GM11168 (cell line): Measurements from ENCODE around the gene MGARP.

ENCODE experiments used
- in situ Hi-C: fragments of 300-500 bp; cut with MboI; formaldehyde crosslinking; loops from one replicate; pipeline ENCODE4 v1.12.0; 2022; ENCODE audit warnings: low sequenced_read_pairs; ENCODE audit not compliant: unreplicated experiment

The MGARP gene

DNA sequence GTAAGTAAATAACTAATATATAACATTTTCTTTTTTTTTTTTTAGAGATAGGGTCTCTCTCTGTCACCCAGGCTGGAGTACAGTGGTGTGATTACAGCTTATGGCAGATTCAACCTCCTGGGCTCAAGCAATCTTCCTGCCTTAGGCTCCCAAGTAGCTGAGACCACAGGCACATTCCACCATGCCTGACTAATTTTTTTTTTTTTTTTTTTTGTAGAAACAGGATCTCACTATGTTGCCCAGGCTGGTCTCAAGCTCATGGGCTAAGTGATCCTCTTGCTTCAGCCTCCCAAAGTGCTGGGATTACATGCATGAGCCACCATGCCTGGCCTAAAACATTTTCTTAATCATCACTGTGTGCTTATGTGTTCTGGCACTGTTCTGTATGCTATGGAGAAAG lies 32.8 kb downstream of the MGARP start:
- in situ Hi-C loops = no loop called here

DNA sequence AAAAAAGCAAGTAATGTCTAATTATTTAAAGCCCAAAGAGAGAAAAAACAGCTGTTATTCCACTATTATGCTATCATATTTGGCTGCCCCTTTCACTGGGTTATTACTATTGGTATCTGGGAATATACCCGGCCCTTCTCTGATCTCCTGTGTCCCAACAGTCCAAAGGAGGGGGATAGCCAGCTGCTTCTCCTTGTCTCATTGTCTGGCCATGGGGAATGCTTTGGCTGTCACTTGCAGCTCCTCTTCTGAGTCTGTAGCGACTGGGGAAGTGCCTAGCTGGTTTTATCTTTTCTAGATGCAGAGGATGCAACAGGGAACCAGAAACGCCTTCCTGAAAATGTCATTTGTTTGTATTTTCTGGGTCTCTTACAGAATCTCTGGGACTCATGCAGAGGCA lies 33.9 kb downstream of the MGARP start:
- in situ Hi-C loops = no loop called here

DNA sequence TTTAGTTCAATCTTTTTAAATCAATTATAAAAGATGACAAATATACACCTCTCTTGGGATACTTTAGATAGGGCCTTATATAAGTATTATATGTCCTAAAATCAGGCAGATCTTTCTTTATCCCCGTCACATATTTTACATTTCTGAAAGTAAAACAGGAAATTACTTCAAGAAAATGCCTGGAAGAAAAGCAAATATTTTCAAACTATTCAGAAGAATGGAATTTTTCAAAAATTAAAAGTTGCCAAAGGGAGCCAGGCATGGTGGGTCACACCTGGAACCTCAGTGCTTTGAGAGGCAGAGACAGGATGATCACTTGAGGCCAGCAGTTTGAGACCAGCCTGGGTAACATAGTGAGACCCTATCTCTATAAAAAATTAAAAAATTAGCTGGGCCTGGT lies 34.4 kb downstream of the MGARP start:
- in situ Hi-C loops = no loop called here

DNA sequence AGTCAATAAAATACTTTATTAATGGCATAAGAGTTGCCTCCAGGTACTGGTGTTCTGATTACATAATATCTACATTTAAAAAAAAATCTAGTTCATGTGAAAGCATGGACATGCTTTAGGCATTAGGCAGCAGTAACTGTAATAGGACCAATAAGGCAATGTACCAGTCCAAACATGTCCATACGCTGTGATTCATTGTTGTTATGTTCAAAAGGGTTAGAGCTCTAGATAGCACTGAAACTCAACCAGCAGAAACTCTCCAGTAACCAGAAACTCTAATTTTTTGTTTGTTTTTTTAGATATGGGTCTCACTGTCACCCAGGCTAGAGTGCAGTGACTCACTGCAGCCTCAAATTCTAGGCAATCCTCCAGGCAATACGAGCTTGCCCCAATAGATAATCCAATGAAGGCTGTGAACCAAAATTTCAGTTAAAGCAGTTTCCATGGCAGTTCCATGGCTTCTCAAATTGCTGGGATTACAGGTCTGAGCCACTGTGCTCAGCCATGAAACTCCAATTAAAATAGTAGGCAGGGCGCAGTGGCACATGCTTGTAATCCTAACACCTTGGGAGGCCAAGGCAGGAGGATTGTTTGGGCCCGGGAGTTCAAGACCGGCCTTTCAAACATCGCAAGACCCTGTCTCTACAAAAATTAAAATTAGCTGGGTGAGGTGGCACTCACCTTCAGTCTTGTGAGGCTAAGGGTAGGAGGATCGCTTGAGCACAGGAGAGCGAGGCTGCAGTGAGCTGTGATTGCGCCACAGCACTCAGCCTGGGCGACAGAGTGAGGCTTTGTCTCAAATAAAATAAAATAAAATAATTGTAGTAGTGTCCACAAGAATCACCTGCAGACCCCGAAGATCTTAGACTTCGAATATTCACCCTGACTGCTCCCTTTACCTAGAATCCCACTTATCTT lies 36.3 kb downstream of the MGARP start:
- in situ Hi-C loops = no loop called here

- in situ Hi-C loops = no loop called here
Observed at GRCh38 chr4:139242511-139243051, 37.4 kb downstream of the MGARP start.

GRCh38 chr4:139241784-139242151 lies 38.3 kb downstream of the MGARP start:
- in situ Hi-C loops = no loop called here

- in situ Hi-C loops = no loop called here
Observed at GRCh38 chr4:139241086-139241783, 38.8 kb downstream of the MGARP start.

DNA sequence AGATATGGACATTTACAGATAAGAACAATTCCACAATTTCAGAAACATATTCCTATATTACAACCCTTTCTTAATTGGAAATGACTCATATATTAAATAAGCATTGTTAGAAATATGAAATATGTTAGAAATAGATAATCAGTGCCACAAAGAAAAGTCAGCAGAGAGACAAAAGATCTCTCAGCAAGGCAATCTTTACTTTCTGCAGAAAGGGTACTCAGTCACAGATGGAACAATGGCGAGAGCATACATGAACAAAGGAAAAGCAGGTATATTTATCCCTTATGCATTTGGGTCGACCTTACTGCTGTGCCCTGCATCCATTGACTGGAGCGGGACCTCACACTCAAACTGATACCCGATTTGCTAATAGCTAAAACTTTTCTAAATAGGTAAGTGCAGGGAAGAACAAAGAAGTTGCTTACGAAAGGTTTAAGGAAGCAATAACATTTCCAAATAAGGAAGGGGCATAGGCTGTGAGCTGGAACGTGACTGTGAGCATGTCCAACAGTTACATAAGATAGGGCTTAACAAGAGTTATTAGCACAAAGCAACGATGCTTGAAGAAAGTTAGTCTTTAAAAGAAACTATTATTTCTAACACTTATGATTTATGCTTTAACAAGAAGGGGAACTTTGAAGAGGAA lies 40.8 kb downstream of the MGARP start:
- in situ Hi-C loops = no loop called here

GRCh38 chr4:139234253-139234652 lies 45.8 kb downstream of the MGARP start:
- in situ Hi-C loops = no loop called here

DNA sequence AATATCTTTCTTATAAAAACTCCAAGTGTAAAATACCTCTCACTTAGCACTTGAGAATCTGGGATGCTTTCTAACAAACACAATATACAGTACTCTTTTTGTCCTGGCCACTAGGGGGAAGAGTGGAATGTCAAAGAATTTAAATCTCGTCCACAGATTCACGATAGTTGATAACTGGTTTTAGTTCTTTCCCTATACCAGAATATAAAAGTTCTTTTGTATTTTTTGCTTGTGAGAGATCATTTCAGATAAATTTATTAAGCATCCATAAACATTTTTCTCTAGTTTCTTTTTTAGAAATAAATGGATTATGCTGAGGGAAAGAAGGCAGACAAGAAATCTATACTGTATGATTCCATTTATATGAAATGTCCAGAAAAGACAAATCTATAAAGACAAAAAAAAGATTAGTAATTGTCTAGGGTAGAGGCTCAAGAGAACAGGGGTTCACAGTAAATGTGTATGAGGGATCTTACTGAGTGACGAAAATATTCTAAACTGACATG lies 50.4 kb downstream of the MGARP start:
- in situ Hi-C loops = loop anchor here (5.0 kb wide), 1 partner anchor 58 kb away; no protein-coding TSS in a partner anchor

DNA sequence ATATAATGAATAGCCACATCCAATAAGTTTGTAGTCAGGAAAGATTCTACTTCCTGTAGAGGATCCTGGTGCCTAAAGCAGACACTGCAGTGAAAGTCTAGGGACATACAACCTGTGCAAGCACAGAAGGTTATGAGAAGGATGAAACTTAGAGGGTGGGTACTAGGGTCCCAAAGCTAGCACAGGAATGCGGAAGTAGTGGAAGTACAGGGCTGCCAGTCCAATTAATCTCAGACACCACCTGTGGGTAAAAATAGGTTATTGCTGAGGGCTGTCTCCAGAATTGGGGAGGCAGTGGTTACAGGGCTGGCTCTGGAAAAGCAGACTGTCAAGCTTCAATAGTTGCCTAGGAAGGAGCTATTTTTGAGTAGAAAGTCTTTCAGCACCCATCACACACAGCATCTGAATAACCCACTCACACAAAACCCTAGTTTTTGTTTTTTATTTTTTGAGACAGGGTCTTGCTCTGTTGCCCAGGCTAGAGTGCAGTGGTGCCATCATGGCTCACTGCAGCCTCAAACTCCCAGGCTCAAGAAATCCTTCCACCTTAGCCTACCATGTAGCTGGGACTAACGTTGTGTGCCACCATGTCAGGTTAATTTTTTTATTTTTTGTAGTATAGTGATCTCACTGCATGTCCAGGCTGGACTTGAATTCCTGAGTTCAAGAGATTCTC lies 52.2 kb downstream of the MGARP start:
- in situ Hi-C loops = loop anchor here (5.0 kb wide), 1 partner anchor 59 kb away; no protein-coding TSS in a partner anchor

GRCh38 chr4:139223682-139224317 lies 56.2 kb downstream of the MGARP start:
- in situ Hi-C loops = no loop called here

DNA sequence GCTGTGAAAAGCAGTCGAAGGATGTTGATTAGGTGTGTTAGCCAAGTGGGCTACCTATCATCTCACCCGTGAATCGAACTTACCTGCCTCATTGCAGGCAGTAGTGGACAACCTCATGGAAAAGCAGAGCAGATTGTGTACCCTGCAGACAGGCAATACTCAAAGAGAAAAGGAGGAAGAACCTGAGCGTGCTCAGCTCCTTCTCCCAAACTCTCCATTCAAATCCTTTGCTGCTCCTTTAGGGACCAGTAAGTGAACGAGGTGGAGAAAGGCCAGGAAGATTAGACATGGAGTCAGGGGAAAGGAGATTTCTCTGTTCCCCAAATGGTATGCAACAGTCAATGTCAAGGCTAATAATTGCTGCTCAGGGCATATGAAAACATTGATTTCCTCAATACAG lies 57.8 kb downstream of the MGARP start:
- in situ Hi-C loops = no loop called here

- in situ Hi-C loops = no loop called here
Observed at GRCh38 chr4:139221687-139222086, 58.3 kb downstream of the MGARP start.

DNA sequence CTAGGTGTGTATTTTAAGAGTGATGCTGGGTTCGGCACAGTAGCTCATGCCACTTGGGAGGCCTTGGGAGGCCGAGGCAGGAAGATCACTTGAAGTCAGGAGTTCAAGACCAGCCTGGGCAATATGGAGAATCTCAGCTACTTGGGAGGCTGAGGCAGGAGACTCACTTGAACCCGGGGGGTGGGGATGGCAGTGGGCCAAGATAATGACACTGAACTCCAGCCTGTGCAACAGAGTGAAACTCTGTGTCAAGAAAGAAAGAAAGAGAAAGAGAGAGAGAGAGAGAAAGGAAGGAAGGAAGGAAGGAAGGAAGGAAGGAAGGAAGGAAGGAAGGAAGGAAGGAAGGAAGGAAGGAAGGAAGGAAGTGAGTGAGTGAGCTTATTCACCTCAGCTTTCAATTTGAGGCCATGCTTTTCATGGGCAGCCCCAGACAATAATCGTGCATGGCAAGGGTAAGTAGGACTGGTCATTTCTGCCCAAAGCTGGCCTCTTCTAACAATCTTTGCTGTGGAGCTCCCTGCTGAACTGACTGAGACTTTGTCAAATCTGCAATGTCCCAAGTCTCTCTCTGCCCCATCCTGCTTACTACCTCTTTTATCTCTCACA lies 60.5 kb downstream of the MGARP start:
- in situ Hi-C loops = no loop called here
